Ascending aorta (tissue), 2 donors: ENCODE results near the gene ARL5C. TPM values are rescaled to one million over a fixed set of nuclear protein-coding genes. Genes with fewer than 3 reads are reported as not detected.

Experiments
- DNase-seq, 2 donors: peaks; one replicate each; pipeline ENCODE4 v3.0.0-alpha.2; 2019; ENCODE audit warnings: low spot score in 2 of 2
- H3K27ac ChIP-seq, 2 donors: fragments of 200-600 bp; sonication (generic); one replicate each; pipeline ENCODE4 v1.5.1; 2016 to 2017; ENCODE audit warnings: mild to moderate bottlenecking in 1 of 2
- H3K27me3 ChIP-seq: fragments of 200-600 bp; sonication (generic); one replicate; pipeline ENCODE4 v1.5.1; 2017
- H3K36me3 ChIP-seq, 2 donors: fragments of 200-600 bp; sonication (generic); one replicate each; pipeline ENCODE4 v1.5.1; 2016
- H3K4me1 ChIP-seq, 2 donors: fragments of 200-600 bp; sonication (generic); one replicate each; pipeline ENCODE4 v1.5.1; 2016 to 2017; ENCODE audit warnings: mild to moderate bottlenecking in 1 of 2
- H3K4me3 ChIP-seq, 2 donors: fragments of 200-600 bp; sonication (generic); one replicate each; pipeline ENCODE4 v1.5.1; 2016 to 2017; ENCODE audit warnings: mild to moderate bottlenecking in 1 of 2
- H3K9me3 ChIP-seq, 2 donors: fragments of 200-600 bp; sonication (generic); one replicate each; pipeline ENCODE4 v1.5.1; 2016
- CTCF ChIP-seq, 3 experiments: fragments of 200-600 bp in 2 of 3; fragments of 450-650 bp in 1 of 3; sonication (generic) in 2 of 3; IDR thresholded peaks; one replicate each; pipeline ENCODE4 v1.5.1; 2016 to 2019; ENCODE audit warnings: antibody characterized with exemption in 3 of 3, mild to moderate bottlenecking in 1 of 3, moderate library complexity in 1 of 3
- intact Hi-C: fragments of 100-400 bp; cut with DNase I; formaldehyde crosslinking; loops from one replicate; pipeline ENCODE4 v1.15.1; 2023
- total RNA-seq: library from RNA; depleted of rRNA; stranded (reverse); fragments of >200 nt; gene quantifications from one replicate; pipeline ENCODE4 v1.1.0, GENCODE V29; 2016

The ARL5C gene
- total RNA-seq, 1 donor from 2014 or later = not detected

- no peaks in the 10 kb centered on the region for H3K9me3 ChIP-seq
- no peak for TF ChIP-seq CTCF (IDR thresholded peaks at IDR 0.05)
- H3K27me3 ChIP-seq = no peaks in the 10 kb centered on the region
- peaks cover 42 to 51% of the 10 kb centered on the region in 2 donors for H3K36me3 ChIP-seq
- peaks cover 0 to 5% of the 10 kb centered on the region in 2 donors for H3K4me1 ChIP-seq
- intact Hi-C loops = no loop called here
- DNase-seq = no peak
- H3K4me3 ChIP-seq = no peak overlapping the region
- no peak overlapping the region for H3K27ac ChIP-seq
Measured at GRCh38 chr17:39177256-39177655, 11.3 kb upstream of the ARL5C start.

- H3K27me3 ChIP-seq = no peaks in the 10 kb centered on the region
- no peak overlapping the region for H3K4me3 ChIP-seq
- H3K27ac ChIP-seq = no peak overlapping the region
- intact Hi-C loops = no loop called here
- peaks cover 30 to 43% of the 10 kb centered on the region in 2 donors for H3K36me3 ChIP-seq
- peaks cover 0 to 5% of the 10 kb centered on the region in 2 donors for H3K4me1 ChIP-seq
- no peak for TF ChIP-seq CTCF (IDR thresholded peaks at IDR 0.05)
- H3K9me3 ChIP-seq = no peaks in the 10 kb centered on the region
- no peak for DNase-seq
Measured at GRCh38 chr17:39175695-39176093, 9.7 kb upstream of the ARL5C start.

GRCh38 chr17:39174920-39175694 is 9.1 kb upstream of the ARL5C start:
- H3K4me1 ChIP-seq = peaks cover 0 to 5% of the 10 kb centered on the region in 2 donors
- H3K4me3 ChIP-seq = no peak overlapping the region
- H3K36me3 ChIP-seq = peaks cover 30 to 37% of the 10 kb centered on the region in 2 donors
- intact Hi-C loops = no loop called here
- peak in 1 of 2 donors; percentile 89 for DNase-seq
- no peak overlapping the region for H3K27ac ChIP-seq
- TF ChIP-seq CTCF (IDR thresholded peaks at IDR 0.05) = peak; percentile 77 to 88 (median 83)
- H3K27me3 ChIP-seq = no peaks in the 10 kb centered on the region
- H3K9me3 ChIP-seq = no peaks in the 10 kb centered on the region

GRCh38 chr17:39173526-39174274 is 7.7 kb upstream of the ARL5C start:
- no peaks in the 10 kb centered on the region for H3K27me3 ChIP-seq
- peaks cover 29 to 30% of the 10 kb centered on the region in 2 donors for H3K36me3 ChIP-seq
- H3K4me3 ChIP-seq = no peak overlapping the region
- H3K27ac ChIP-seq = peak overlapping the region in 1 of 2 donors; percentile 11
- DNase-seq = no peak
- no peak for TF ChIP-seq CTCF (IDR thresholded peaks at IDR 0.05)
- intact Hi-C loops = no loop called here
- H3K9me3 ChIP-seq = no peaks in the 10 kb centered on the region
- H3K4me1 ChIP-seq = peaks cover 0 to 5% of the 10 kb centered on the region in 2 donors

GRCh38 chr17:39173080-39173479 is 7.1 kb upstream of the ARL5C start:
- Histone ChIP-seq H3K36me3 (peaks cover 28 to 29% of the 10 kb centered on the region in 2 donors), H3K4me3 (no peak overlapping the region), H3K27ac (no peak overlapping the region), H3K9me3 (no peaks in the 10 kb centered on the region), H3K27me3 (no peaks in the 10 kb centered on the region), H3K4me1 (peaks cover 0 to 5% of the 10 kb centered on the region in 2 donors)
- no peak for TF ChIP-seq CTCF (IDR thresholded peaks at IDR 0.05)
- intact Hi-C loops = no loop called here
- no peak for DNase-seq
